SKM-1 (cell line): ENCODE results near the gene RYR2.

Source experiments
- DNase-seq: peaks from one replicate; lab custom pipeline; 2025; ENCODE audit not compliant: unreplicated experiment; lab: John Stamatoyannopoulos, UW

RYR2 gene

GRCh38 chr1:237760951-237761350, 719.0 kb downstream of the RYR2 start:
- DNase-seq = no peak

GRCh38 chr1:237763137-237763536, 721.2 kb downstream of the RYR2 start:
- no peak for DNase-seq

- no peak for DNase-seq
These were observed 721.8 kb downstream of the RYR2 start for GRCh38 chr1:237763751-237764150.

- DNase-seq = no peak
These were observed 727.9 kb downstream of the RYR2 start for GRCh38 chr1:237769916-237770315.

- DNase-seq = no peak
These were observed 730.0 kb downstream of the RYR2 start for GRCh38 chr1:237772009-237772408.

- no peak for DNase-seq
These were observed 732.3 kb downstream of the RYR2 start for GRCh38 chr1:237774246-237774645.

- DNase-seq = no peak
These were observed 737.4 kb downstream of the RYR2 start for GRCh38 chr1:237779356-237779755.

GRCh38 chr1:237786066-237786719, 744.2 kb downstream of the RYR2 start:
- DNase-seq = no peak

GRCh38 chr1:237788069-237788468, 746.1 kb downstream of the RYR2 start:
- DNase-seq = no peak

- DNase-seq = no peak
These were observed 747.6 kb downstream of the RYR2 start for GRCh38 chr1:237789619-237790018.

- no peak for DNase-seq
These were observed 749.6 kb downstream of the RYR2 start for GRCh38 chr1:237791592-237791991.

GRCh38 chr1:237792149-237792548, 750.2 kb downstream of the RYR2 start:
- DNase-seq = no peak

- DNase-seq = no peak
These were observed 750.7 kb downstream of the RYR2 start for GRCh38 chr1:237792726-237793125.

GRCh38 chr1:237794071-237794470, 752.1 kb downstream of the RYR2 start:
- no peak for DNase-seq

GRCh38 chr1:237795558-237795957, 753.6 kb downstream of the RYR2 start:
- DNase-seq = no peak

- no peak for DNase-seq
These were observed 757.9 kb downstream of the RYR2 start for GRCh38 chr1:237799762-237800474.

- DNase-seq = no peak
These were observed 762.5 kb downstream of the RYR2 start for GRCh38 chr1:237804516-237804915.

GRCh38 chr1:237809099-237809498, 767.1 kb downstream of the RYR2 start:
- no peak for DNase-seq

GRCh38 chr1:237811633-237812032, 769.6 kb downstream of the RYR2 start:
- DNase-seq = no peak

- no peak for DNase-seq
These were observed 770.1 kb downstream of the RYR2 start for GRCh38 chr1:237812061-237812460.

GRCh38 chr1:237814319-237814924, 772.4 kb downstream of the RYR2 start:
- no peak for DNase-seq

- DNase-seq = no peak
These were observed 775.3 kb downstream of the RYR2 start for GRCh38 chr1:237817277-237817676.
